GM13976 (cell line): ENCODE measurements around the gene UBR1.

Experiments used
- DNase-seq: peaks from one replicate; pipeline ENCODE4 v3.0.0; 2012; ENCODE audit warnings: low spot score
- in situ Hi-C: fragments of 300-500 bp; cut with MboI; formaldehyde crosslinking; loops from one replicate; pipeline ENCODE4 v1.12.0; 2022; ENCODE audit warnings: low sequenced_read_pairs, mixed read lengths, inconsistent platforms; ENCODE audit not compliant: unreplicated experiment
- TF ChIP-seq, protein P1 (sequence below): IDR thresholded peaks from 2 replicates; pipeline ENCODE4 v1.5.1; 2012; ENCODE audit warnings: borderline replicate concordance, mild to moderate bottlenecking; ENCODE audit not compliant: insufficient read depth; ENCODE audit errors: extremely low read depth, missing control alignments, control extremely low read depth

The UBR1 gene

DNA sequence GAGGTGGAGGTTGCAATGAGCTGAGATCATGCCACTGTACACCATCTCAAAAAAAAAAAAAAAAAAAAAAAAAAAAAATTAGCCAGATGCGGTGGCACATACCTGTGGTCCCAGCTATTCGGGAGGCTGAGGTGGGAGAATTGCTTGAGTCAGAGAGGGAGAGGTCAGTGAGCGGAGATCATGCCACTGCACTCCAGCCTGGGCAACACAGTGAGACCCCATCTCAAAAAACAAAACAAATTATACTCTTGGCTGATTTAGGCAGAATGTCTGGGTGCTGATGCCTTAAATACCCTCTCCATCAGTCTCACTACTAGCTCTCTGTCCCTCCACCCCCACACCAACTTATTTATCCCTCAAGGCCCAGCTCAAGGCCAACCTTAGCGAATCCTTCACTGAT is 14.0 kb downstream of the UBR1 start:
- DNase-seq = no peak
- TF ChIP-seq, protein P1, sequence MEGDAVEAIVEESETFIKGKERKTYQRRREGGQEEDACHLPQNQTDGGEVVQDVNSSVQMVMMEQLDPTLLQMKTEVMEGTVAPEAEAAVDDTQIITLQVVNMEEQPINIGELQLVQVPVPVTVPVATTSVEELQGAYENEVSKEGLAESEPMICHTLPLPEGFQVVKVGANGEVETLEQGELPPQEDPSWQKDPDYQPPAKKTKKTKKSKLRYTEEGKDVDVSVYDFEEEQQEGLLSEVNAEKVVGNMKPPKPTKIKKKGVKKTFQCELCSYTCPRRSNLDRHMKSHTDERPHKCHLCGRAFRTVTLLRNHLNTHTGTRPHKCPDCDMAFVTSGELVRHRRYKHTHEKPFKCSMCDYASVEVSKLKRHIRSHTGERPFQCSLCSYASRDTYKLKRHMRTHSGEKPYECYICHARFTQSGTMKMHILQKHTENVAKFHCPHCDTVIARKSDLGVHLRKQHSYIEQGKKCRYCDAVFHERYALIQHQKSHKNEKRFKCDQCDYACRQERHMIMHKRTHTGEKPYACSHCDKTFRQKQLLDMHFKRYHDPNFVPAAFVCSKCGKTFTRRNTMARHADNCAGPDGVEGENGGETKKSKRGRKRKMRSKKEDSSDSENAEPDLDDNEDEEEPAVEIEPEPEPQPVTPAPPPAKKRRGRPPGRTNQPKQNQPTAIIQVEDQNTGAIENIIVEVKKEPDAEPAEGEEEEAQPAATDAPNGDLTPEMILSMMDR = no peak
- in situ Hi-C loops = no loop called here

DNA sequence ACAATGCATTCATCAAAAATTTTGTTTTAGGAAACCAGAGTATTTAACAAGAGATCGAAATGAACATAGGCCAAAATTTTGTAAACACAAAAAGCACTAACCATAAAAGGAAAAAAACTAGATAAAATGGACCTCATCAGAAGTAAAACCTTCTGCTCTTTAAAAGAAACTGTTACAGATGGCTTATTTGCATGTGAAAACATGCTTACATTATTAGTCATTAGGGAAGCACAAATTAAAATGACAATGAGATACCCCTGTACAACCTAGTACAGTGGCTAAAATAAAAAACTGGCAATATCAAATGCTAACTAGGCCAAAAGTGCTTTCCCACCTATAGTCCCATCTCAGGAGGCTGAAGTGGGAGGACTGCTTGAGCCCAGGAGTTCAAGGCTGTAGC is 19.3 kb downstream of the UBR1 start:
- TF ChIP-seq, protein P1 = no peak
- DNase-seq = peak; percentile 40
- in situ Hi-C loops = no loop called here

DNA sequence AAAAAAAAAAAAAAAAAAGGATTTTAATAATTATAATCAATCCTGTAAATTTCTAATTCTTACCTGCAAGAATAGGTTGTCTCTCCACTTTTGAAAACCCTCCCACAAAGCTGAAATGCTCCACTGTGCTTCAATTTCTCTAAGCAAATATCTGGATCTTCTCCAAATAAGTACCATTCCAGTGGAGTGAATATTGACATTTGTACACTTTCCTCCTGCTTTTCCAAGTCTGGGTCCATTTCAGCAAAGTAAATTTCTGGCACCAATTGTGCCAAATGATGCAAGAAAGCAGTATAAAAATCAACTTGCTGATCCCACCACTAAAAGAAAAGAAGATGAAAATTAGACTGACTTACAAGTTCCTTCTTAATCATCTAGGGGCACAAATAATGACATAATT is 19.9 kb downstream of the UBR1 start:
- DNase-seq = no peak
- TF ChIP-seq, protein P1 = no peak
- in situ Hi-C loops = no loop called here

DNA sequence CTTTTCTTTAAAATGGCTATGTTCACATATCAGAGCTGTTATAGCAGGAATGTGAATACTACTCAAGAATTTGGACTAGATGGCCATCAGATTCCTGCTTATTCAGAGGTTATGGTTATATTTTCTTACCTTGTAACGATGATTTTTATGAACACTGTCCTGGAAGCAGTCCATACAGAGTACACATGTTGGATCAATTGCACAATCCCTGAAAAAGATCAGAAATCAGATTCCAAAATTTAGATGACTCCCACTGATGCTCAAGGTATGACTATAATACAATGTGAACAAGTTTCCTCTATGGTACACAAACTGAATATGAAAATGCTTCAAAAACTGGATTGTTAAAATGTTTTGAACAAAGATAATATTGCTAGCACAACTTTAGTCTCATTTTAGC is 23.3 kb downstream of the UBR1 start:
- no peak for DNase-seq
- in situ Hi-C loops = no loop called here
- TF ChIP-seq, protein P1 = no peak

DNA sequence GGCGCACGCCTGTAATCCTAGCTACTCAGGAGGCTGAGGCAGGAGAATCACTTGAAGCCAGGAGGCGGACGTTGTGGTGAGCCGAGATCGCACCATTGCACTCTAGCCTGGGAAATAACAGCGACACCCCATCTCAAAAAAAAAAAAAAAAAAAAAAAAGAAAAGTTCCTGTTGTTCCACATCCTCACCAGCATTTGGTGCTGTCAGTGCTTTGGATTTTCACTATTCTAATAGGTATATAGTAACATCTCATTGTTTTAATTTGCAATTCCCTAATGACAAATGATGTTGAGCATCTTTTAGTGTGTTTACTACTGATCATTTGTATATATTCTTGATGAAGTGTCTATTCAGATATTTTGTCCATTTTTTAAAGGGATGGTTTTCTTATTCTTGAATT is 24.6 kb downstream of the UBR1 start:
- in situ Hi-C loops = no loop called here
- DNase-seq = no peak

DNA sequence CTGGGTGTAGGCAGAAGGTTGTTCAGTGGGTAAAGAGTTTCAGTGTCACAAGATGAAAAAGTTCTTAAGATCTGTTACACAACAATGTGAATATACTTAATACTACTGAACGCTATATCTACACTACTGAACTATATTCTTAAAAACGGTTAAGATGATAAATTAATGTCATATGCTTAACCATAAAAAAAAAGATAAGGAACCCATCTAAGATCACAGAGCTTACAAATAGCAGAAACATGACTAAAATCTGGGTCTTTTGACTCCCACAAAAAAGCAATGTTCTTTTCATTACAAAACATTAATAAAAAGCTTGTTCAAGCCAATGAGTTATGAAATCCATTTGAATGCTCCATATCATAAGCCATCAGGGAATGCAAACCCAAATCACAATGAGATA is 34.4 kb downstream of the UBR1 start:
- in situ Hi-C loops = no loop called here
- TF ChIP-seq, protein P1 = no peak
- no peak for DNase-seq

More for the DNA sequence above, 24.6 kb downstream of the UBR1 start:
- TF ChIP-seq, protein P1 = no peak

DNA sequence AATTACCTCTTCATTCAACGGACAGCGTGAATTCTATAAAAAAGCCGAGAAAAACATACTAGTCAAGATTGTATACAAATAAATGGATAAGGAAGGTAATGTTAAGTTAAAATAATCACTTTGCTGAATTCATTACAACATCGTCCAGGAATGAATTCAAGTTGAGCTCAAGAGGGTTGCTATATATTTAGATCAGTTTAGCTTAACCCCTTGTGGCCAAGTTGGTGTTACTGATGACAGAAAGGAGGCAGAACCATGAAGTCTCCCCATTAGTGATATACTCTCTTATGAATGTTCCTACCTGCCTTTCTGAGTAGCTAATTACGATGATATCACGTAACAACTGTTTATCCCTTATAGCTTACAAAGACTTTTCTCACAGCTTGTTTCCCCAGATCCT is 34.9 kb downstream of the UBR1 start:
- in situ Hi-C loops = no loop called here
- TF ChIP-seq, protein P1 = no peak

More for the DNA sequence above, 34.9 kb downstream of the UBR1 start:
- no peak for DNase-seq
